NCI-H146 treated with DMSO at 0.1 percent for 48 hours (cell line): Measurements from ENCODE around the gene LAPTM4A.
"Not testable (repeated sequence)": the region's sequence is repeated elsewhere in the genome, so short reads cannot be mapped to it uniquely, and the experiment has no call there.

Source experiments
- DNase-seq: peaks from one replicate; lab custom pipeline; 2025; ENCODE audit not compliant: unreplicated experiment; lab: John Stamatoyannopoulos, UW

Gene LAPTM4A

DNA sequence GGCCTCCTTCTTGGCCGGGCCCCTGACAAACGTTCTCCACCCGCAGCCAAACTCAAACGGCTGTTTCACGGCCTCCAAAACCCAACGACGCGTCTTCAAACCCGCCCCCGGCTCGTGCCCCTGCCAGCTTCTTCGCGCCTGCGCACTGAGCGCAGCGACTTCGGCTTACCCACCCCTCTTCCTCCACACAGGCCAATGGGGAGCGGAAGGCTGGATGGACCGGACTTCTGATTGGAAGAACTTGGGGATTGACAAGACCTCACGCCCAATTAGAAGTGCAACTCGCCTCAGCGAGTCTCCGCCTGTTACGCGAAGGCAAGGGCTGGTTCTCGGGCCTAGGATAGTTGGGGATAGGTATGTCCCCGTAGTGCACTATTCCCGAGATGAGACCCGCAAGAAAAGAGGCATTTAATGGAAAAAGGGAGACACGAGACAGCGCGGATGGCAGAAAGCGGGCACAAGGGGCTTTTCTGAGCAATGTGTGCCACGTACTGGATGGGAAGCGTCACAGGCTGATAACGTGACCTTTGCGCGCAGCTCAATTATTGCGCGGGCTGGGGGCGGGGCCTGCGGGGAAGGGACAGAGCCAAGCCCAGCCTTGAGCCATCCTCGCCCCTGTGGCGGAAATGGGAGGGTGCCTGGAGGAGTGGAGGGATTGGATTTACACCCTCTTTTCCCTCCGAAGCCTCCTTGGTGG is at the start of gene LAPTM4A:
LAPTM4A (minus strand) TSS at position 97 of the 697 bp plus-strand sequence. CDS start 108 bp downstream, outside the sequence.
- peak; percentile 95 for DNase-seq

DNA sequence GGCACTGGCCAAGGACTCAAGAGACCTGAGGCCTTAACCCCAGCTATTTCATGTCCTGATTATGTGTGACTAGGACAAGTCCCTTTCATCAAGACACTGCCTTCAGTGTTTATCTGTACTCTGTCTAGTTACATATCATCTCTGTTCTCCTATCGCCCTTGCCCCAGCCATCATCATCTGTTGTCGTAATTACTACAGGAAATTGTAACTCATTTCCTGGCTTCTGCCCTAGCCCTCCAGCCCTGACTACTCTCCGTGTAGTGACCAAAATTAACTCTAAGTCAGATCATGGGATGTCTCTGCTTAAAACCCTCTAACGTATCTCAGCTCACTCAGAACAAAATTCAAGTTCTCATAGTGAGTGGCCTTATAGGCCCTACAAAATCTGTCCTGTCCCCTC is 49.3 kb upstream of the LAPTM4A start:
- no peak for DNase-seq

DNA sequence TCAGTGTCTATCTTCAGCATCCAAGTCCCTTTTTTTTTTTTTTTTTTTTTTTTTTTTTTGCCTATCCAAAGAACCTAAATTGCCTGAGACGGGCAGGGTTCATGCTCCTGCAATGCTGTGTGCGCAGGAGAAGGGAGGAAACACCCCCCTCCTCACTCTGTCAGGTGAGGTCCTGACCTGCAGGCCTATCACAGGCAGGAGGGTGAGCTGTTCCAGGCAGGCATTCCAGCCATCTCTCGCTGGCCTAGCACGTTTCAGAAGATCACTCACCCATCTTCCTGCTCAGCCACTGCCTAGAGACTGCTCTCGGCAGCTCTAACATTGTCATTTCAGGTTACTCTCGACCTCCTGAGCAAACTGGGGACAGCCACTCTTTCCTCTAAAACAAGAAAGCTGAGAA is 48.4 kb upstream of the LAPTM4A start:
- DNase-seq: no peak

DNA sequence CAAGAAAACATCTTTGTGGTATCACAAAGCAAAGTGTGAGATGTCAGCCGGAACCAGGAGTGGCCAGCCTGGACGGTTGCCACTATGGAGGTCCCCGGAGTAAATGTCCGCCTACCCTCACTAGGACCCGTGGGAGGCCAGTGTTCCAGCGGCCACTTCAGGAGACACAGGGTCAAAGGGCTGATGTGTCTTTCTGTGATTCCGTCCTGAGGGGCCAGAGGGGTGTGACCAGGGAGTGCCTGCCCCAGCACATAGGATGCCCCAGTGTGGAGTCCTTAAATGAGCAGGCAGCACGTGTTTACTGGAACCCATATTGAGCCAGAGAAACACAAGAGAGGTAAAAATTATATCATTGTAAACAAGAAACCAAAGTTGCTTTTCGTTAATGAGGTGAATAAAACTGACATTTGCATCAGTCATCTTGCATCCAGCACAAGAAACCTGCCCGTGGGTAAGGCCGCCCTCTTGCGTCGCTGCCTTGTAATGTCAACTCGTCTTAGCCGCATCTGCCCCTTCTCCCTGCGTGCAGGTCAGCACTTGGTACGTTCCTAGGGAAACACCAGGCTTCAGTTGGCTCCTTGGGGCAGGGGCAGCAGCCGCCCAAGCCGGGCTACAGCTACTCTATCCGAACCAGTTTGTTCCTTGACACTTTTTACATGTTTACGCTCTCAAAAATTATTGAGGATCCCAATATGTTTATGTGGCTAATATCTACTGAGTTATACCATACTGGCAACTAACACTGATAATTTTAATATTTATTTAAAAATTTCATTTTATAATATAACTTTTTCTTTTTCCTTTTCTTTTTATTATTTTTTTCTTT is 46.7 kb upstream of the LAPTM4A start:
- peak; percentile 57 for DNase-seq

DNA sequence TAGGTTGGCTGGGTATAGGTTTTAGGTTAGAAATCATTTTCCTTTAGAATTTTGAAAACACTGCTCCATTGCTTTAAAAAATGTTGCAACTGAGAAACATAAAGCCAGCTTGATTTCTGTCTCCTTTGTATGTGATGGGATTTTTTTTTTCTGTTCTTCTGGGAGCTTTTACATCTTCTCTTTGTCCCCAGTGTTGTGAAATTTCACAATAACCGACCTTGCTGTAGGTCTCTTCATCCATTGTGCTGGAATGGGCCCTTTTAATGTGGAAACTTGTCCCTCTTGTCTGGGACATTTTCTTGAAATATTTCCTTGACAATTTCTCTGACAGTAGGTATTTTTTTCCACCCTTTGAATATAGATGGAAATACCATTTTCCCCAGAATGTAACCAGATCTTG is 44.0 kb upstream of the LAPTM4A start:
- DNase-seq: no peak

DNA sequence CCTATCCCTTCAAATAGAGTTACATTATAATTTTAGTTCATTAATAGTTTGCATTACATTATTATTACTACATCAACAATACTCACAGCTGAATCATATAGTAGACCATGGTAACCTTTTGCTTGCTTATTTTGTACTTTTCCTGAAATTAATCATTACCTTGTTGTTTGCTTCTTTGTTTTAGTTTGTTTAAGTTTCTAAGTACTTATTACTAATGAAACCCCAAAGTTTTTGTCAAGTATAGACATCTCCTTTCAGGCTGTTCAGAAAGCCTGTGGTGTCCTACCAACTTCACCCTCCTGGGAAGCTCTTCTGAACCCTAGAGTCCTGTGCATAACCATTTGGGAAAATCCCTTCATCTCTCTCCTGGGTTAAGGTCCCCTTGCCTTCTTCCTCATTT is 43.5 kb upstream of the LAPTM4A start:
- DNase-seq: no peak

DNA sequence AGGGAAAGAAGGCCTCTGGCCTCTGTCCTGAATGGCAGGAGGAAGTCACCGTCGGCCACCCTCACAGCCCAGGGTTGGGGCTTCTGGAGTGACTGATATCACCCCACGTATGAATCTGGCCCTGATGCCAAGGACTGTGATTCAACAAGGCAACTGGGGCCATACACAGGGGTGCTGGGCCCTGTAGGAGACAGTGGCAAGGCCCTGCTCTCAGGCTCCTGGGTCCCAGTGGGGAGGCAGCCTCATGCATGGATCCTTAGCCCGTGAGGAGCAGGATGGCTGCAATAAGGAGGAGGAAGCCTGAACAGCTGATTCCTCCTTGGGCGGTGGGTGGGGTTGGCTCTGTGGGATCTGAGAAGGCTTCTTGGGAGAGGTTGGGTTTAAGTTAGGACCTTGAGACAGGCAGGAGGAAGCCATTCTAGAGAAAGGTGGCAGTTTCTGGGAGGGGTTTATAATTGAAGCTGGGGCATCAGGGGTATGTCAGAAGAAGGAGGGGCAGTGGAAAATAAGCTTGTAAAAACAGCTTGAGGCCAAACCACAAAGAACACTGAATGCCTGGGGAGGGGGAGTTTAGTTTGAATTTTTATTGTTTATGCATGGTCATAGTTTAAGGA is 42.8 kb upstream of the LAPTM4A start:
- DNase-seq: no peak

DNA sequence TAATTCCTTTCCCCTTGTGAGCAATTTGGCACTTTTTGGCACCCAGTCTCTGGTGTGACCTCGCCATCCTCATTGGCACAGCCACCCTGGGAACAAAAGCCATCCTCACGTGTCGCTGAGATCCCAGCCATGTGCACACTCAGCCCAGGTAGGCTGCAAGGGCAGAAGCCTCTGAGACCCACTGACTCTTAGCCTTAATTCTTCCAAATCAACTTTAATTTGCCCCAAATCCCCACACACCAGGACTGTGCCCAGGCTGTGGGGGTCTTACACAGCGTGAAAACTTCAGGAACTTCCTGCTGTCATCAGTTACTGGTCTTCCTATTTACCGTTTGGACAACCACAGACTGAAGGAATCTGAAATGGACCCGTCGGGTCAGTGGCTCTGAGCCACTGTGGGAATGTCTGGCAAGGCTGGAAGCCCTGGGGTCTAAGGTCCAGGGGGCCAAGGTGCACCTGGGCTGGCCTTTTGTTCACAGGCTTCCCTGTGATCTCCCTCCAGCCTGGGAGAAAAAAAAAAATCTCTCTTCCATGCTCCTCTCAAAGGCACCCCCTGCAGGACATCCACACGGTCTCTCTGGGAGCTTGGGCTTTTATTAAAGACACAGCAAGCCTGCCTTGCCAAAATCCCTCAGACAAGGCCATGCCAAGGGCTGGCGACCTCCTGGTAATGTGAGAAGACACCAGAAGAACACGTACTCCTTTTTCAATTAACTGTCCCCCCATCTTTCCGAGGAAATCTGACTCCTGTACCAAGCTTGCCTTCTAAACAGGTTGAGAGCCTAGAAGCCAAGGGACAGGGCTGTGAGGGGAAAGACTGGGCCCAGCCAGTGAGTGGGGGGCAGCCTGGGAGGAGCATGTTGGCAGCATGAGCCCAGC is 42.1 kb upstream of the LAPTM4A start:
- DNase-seq: peak; percentile 31

DNA sequence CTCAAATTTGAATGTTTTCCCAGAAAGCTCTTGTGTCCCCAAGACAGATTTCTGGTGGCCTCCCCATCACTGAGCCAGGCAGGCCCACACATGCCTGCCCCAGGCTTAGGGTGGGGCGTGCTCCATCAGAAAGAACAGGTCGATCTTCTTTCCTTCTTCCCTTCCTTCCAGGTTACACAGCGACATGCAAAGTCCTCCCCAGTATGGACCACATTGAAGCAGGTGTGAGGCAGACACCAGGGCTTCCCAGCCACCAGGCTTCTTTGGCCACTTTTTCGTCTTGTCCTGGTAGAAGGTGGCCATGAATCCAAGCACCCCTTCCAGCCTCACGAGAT is 41.4 kb upstream of the LAPTM4A start:
- no peak for DNase-seq

DNA sequence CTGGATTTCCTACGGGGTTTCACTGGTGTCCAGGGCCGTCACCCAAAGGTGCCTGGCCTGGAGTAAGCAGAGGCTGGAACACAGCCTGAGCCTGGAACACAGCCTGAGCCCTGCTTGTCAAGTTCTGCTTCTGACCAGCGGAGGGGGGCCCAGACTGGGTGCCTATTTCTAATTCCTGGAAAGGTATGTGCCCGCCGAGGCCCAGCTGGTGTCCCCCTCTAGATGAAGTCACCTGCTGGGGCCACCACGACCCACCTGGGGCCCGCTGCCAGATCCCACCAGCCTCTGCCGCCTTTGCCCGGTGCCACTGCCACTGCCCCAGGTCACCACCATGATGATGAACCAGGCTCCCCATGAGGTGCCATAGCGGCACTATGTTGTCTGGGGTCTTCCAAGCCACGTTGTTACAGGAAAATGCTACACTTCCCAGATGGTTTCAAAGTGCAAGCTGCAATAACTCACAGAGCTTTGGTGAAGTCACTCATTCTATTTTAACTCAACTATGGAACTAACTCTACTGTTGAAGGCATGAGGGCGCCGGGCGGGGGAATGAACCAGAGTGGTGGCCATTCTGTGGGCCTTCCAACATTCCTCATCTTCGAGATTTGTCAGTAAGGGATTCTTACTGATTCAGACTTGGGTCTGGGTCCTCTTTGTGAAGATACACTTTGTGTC is 40.9 kb upstream of the LAPTM4A start:
- no peak for DNase-seq

DNA sequence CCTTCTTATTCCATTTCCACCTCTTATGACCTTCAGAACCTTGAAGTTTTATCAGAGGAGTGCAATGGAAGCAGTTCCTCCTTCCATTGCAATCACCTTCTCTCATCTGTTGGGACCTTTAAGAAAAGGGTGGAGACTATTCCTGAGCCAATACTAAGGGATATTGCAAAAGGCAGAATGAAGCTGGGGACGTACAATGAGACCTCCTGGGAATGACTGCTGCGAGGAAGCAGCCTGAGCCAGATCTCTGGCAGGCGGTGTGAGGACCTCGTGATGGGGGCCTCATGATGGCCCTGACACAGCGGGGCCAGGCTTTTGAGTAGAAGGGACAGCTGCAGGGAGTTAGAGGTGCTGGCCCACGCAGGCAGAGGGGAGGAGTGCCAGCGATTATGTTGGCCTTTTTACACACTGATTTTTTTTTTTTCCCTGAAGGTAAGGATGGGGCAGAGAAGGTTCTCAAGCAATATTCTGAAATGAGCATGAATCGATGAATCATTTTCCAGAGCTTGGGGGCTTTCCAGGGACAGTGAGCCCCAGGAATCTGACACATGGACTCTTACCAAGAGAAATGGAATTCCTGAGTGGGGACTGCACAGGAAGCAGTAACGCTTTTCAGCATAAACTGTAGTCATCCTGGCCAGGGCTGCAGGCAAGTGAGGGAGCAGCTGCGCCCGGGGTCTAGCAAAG is 40.0 kb upstream of the LAPTM4A start:
- no peak for DNase-seq

DNA sequence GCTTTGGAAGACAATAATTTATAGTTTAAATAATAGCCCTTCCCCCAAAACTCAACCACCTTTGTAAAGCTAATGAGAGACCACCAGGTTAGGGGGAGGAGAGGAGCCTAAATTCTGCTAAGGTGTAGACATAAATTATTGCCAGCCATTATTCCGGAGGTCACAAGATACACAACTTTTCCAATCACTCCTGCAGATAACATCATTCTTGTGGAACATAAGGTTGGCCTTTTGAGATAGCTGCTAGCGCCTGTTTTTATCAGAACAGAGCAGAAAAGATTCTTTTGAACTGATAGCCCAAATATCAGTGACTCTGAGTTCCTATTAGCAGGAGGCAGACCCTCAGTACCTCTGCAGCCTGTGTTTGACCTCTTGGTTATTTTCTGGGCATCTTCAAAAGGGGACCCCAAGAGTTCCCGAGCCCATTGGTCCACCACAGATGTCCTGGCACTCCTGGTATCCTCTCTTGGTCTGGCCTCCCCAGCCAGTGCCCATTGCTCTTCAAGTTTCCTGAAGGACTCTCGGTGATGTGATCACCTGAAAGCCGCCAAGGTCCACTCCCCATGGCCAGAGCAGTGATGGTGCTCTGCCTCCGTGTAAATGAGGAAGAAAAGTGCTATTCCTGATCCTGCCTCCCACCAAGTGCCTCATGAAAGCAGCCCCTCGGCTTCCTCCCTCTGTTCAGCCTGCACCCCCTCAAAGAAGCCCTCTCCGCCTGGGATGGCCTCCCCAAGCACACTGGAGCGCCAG is 38.5 kb upstream of the LAPTM4A start:
- no peak for DNase-seq

DNA sequence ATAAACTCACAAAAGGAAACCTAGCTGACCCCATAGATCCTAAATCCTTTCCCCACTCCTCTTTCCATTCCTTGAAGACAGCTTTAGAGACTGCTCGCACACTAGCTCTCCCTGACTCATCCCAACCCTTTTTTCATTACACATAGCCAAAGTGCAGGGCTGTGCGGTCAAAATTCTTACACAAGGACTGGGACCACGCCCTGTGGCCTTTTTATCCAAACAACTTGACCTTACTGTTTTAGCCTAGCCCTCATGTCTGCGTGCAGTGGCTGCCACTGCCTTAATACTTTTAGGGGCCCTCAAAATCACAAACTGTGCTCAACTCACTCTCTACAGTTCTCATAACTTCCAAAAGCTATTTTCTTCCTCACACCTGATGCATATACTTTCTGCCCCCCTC is 34.5 kb upstream of the LAPTM4A start:
- not testable (repeated sequence) for DNase-seq

DNA sequence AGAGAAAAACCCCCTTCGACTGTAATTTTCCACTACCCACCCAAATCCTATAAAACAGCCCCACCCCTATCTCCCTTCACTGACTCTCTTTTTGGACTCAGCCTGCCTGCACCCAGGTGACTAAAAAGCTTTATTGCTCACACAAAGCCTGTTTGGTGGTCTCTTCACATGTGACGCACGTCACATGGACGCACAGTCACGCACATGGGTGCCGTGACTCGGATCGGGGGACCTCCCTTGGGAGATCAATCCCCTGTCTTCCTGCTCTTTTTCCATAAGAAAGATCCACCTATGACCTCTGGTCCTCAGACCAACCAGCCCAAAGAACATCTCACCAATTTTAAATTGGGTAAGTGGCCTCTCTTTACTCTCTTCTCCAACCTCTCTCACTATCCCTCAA is 31.4 kb upstream of the LAPTM4A start:
- not testable (repeated sequence) for DNase-seq

DNA sequence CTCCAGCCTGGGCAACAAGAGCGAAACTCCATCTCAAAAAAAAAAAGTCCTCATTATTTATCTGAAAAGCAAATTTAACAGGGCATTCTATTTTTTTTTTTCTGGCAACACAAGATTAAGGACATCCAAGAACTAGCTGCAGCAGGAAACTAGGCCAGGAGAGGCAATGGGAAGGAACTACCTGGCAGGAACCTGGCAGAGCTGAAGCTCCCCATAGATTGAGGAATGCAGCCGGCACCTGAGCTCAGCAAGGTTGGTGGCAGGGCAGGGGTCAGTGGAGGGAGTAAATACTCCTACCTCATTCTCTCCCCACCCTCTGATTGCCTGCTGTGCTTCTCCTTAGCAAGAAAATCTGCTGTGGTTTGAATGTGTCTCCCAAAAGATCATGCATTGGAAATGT is 30.4 kb upstream of the LAPTM4A start:
- DNase-seq: no peak

DNA sequence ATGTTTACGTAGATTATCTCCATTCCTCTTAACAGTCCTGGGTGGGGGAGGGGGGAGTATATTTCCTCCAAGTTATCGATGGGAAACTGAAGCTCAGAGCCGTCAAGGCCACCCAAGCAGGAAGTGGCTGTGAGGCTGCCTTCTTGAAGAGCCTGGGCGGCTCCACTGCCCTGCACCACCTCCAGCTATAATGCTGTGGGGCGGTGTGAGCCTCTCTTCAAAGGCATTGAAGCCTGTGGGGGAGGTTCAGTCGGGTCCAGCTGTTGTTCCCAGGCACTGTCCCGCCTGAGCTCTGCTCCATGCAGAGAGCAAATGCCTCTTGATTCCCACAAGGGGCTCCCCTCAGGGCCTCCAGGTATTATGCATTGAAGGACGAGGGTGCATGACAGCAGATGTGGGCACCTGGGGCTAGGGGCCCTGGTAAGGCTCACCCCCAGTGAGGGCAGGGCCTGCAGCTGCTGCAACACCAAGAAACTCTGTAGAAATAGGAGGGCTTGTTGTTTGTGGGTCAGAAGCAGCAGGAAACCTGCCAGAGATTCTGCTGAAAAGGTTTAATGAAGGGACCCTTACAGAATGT is 29.5 kb upstream of the LAPTM4A start:
- no peak for DNase-seq

DNA sequence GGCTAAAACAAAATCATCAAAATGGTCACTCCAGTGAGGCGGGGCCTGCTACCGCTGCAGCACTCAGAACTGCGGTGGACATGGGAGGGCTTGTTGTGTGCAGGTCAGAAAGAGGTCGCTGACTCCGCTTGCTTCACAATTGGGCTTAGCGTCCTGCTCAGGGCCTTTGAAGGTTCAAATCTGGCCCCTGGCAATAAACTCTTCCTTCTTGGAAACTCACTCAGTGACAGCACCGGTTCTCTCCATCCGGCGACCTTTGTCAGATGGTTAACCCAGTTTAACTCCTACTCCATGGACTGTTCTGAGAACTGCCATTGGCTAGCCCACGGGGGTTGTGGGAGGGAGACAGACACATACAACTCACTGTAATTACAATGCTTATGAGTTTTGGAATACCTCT is 29.0 kb upstream of the LAPTM4A start:
- no peak for DNase-seq

DNA sequence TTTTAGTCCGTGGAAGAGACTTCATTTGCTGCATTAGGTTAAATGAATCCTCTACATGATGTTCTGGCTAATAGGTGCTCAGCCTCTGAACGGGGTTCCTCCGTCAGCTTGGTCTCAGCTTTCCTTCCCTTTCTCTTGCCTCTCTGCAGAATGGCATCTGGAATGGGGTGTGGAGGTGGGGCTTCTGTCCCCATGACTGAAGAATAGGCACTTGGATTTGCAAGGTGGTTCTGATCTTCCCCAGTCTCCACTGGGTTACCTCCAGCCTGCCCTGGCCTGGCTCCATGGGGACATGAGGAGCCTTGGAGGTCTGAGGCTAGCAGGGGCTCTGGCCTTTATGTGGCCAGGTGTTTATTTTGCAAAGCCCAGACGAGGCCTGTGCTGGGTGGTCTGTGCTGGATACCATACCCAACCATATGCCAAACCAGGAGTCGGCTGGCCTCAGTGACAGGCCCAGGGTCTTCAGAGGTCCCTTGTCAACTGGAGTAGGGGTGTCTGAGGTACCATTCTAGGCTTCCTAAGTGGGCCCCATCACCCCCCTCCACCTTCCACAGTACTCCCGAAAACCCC is 28.2 kb upstream of the LAPTM4A start:
- no peak for DNase-seq
